Measurements from ENCODE around the gene DEDD2. TPM values are rescaled to one million over a fixed set of nuclear protein-coding genes. Genes with fewer than 3 reads are reported as not detected.
A peak's percentile ranks its signal among the peaks of the same experiment; 100 is the strongest.

Gene DEDD2
- total RNA-seq, 2 experiments from 2014 or later: 31.8 to 36.0 TPM

DNA sequence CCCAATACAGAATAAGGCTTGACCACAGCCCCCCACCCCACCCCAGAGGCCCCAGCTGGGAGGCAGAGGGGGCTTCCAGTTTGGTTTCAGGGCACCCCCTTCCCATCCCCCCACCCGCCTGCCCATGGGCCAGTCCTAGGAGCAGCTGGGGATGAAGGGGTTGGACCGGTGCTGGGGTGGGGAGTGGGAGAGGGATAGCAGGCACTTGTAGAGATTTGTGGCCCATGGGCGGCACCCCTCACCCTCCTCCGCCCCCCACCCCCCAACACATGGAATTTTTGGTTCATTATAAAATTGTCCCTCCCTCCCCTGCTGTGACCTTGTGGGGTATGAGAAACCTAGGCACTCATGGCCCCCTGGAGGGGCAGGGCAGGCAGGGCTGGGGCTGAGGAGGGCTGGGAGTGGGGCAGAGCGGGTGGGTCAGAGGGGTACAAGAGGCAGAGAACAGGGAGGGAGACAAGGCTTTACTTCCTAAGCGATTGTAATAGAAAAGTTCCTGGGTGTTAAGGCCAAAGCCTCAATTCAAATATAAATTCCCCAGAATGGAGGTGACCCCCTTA, 30.2 kb upstream of the DEDD2 start:
- DNase-seq: no peak
- Mint-ChIP-seq H3K27me3 (ENCODE audit: low read depth) (no peaks in the 10 kb centered on the region), H3K4me3 (no peak overlapping the region), H3K9me3 (ENCODE audit: insufficient read depth) (no peaks in the 10 kb centered on the region), H3K36me3 (ENCODE audit: low read depth) (peaks cover 9% of the 10 kb centered on the region), H3K27ac (no peak overlapping the region), H3K4me1 (ENCODE audit: low read depth) (peaks cover 52% of the 10 kb centered on the region)
- ChIA-PET CTCF (interaction anchor here (2.0 to 9.0 kb wide), 2 partner anchors 32 to 115 kb away, joined by 8 to 113 read pairs; partner anchors contain the start of gene POU2F2), POLR2A (no interaction called here)
- ATAC-seq: no peak

DNA sequence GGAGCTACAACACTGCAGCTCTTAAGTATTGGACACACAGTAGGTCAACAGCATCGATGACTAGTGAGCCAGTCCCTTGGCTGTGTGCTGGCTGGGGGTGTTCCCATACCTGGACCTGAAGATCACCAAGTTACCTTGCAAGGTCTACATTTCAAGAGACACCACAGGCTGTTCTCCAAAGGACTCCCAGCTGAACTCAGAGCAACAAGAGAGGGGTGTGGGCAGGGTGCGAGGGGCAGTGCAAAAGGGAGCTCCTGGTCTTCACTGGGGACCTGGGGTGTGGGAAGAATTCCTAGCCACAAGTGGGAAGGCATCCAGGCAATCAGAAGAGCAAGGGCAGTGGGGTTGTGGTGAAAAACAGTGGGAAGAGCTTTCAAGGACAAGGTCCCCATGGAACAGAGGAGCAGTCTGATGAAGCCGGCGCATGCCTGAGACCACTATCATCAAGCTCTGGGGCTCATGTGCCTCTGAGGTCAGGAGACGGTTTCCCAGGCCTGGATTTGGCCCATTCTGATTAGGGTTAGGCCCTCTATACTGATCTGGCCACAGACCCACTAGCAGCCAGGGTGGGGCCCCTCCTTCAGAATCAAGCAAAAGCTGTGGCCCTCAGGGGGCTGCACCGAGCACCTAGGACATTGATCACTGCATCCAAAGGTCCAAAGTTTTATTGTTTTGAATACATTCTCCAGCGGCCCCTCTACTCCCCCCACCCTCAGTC, 29.6 kb upstream of the DEDD2 start:
- Mint-ChIP-seq H3K27me3 (ENCODE audit: low read depth) (no peaks in the 10 kb centered on the region), H3K9me3 (ENCODE audit: insufficient read depth) (no peaks in the 10 kb centered on the region), H3K27ac (peak overlapping the region; percentile 39), H3K4me1 (ENCODE audit: low read depth) (peaks cover 45% of the 10 kb centered on the region), H3K36me3 (ENCODE audit: low read depth) (peaks cover 7% of the 10 kb centered on the region), H3K4me3 (no peak overlapping the region)
- ATAC-seq (no peak), DNase-seq (no peak)
- POLR2A ChIA-PET: interaction anchor here (0.9 to 1.8 kb wide), 2 partner anchors 23 to 30 kb away, joined by 4 to 7 read pairs; partner anchors contain the start of gene DEDD2
- CTCF ChIA-PET: interaction anchor here (0.7 to 9.0 kb wide), 4 partner anchors 23 to 139 kb away, joined by 3 to 113 read pairs (median 6); partner anchors contain the start of gene POU2F2

DNA sequence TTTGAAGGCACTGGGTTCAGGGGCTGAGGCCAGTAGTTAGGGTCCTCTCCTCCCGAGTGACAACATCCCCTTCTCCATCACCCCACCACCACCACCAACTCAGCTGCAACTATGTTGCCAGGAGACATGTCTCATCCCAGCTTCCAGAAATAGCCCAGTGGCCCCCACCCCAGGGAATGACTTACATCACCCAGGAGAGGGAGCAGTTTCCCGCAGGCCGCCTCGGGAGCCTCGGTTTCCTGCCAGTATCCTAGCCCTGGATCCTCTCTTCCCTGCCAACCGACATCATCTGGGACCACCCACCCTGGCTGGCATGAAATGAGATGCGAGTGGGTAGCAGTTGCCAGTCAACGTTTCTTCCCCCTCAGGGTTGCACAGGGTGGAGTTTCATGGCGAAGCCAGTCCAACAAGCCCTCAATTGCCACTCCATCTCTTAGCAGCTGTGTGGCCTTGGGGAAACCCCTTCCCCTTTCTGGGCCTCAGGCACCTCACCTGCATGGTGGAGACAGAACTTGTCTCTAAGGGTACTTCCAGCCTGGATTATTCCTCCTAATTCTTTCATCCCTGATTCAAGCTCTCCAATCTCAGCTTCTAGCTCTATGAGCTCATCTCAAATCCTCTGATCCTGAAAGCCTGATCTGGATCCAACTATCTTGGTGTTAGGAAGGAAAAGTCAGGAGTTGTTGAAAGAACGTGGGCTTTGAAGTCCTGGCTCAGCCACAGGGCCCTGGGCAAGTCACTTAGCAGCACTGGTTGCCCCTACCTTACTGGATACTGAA, 28.9 kb upstream of the DEDD2 start:
- peaks cover 41% of the 10 kb centered on the region for H3K4me1 Mint-ChIP-seq (ENCODE audit: low read depth)
- CTCF ChIA-PET: interaction anchor here (0.7 to 9.0 kb wide), 9 partner anchors 21 to 138 kb away, joined by 3 to 113 read pairs (median 5); partner anchors contain the start of gene POU2F2

DNA sequence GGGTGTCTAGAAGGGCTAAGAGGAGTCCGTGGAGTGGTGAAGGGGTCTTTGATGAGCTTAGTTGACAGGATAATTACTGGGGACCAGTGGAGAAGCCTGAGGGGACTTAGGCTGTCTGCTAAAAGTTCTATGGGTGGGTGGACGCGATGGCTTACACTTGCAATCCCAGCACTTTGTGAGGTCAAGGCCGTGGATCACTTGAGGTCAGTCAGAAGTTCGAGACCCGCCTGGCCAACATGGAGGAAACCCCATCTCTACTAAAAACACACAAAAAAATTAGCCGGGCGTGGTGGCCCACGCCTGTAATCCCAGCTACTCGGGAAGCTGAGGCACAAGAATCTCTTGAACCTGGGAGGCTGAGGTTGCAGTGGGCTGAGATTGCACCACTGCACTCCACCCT, 27.8 kb upstream of the DEDD2 start:
- ChIA-PET POLR2A (interaction anchor here (0.9 to 1.8 kb wide), 3 partner anchors 25 to 46 kb away, joined by 4 to 7 read pairs (median 5); no protein-coding TSS in a partner anchor), CTCF (interaction anchor here (1.0 to 9.0 kb wide), 16 partner anchors 11 to 137 kb away, joined by 3 to 113 read pairs (median 6); partner anchors contain the start of gene POU2F2)
- no peak for ATAC-seq
- H3K36me3 Mint-ChIP-seq (ENCODE audit: low read depth): peaks cover 12% of the 10 kb centered on the region
- H3K9me3 Mint-ChIP-seq (ENCODE audit: insufficient read depth): no peaks in the 10 kb centered on the region
- H3K27ac Mint-ChIP-seq: peak overlapping the region; percentile 96
- peaks cover 42% of the 10 kb centered on the region for H3K4me1 Mint-ChIP-seq (ENCODE audit: low read depth)
- H3K27me3 Mint-ChIP-seq (ENCODE audit: low read depth): no peaks in the 10 kb centered on the region
- peak overlapping the region; percentile 95 for H3K4me3 Mint-ChIP-seq
- DNase-seq: no peak

More for the DNA sequence above, 28.9 kb upstream of the DEDD2 start:
- Mint-ChIP-seq H3K27me3 (ENCODE audit: low read depth) (no peaks in the 10 kb centered on the region), H3K36me3 (ENCODE audit: low read depth) (peaks cover 7% of the 10 kb centered on the region), H3K27ac (peak overlapping the region; percentile 39), H3K9me3 (ENCODE audit: insufficient read depth) (no peaks in the 10 kb centered on the region), H3K4me3 (no peak overlapping the region)
- POLR2A ChIA-PET: interaction anchor here (0.9 to 1.8 kb wide), 2 partner anchors 24 to 29 kb away, joined by 4 to 7 read pairs; partner anchors contain the start of gene DEDD2
- no peak for DNase-seq
- ATAC-seq: no peak

DNA sequence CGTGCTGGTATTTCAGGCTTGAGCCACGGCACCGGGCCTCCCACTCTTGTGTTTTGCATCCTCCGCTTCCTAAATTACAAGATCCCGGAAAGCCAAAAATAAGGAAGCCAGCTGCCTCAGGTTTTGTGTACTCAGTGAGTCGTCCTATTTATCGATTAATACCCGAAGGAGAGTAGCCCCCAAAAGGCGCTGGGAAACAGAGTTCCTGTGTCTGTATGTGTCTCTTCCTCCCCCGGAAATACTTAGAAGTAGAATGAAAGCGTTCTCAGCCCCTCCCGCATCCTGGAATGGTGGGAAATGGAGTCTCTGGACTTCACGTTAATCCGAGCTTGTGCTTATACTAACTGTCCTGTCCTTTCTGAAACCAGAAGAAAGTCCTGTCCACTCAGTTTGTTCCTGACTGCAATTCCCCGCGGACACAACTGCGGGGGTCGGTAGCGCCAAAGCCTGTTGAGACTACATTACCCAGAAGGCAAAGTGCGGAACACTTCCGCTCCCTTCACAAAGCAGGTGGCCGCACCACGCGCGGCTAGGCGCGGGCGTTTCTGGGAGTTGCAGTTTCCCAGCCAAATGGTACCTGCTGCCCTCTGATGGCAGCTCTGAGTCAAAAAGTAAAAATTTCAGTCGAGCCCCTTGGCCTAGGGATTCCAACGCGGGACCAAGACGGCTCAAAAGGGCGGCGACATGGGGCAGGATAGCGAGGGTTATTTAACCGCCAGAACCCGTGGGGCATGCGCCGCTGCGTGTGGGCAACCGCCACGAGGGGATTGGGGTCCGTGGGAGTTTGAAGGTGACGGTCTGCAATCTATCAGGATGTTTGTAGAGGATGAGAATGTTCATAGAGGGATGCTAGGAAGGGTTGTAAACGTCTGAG, 27.1 kb upstream of the DEDD2 start:
- DNase-seq (peak; percentile 96), ATAC-seq (peak; percentile 47)
- POLR2A ChIA-PET: interaction anchor here (0.9 to 2.0 kb wide), 3 partner anchors 35 to 45 kb away, joined by 4 to 13 read pairs (median 5); no protein-coding TSS in a partner anchor
- Mint-ChIP-seq H3K4me3 (peak overlapping the region; percentile 95), H3K27ac (peak overlapping the region; percentile 96), H3K9me3 (ENCODE audit: insufficient read depth) (no peaks in the 10 kb centered on the region), H3K36me3 (ENCODE audit: low read depth) (peaks cover 15% of the 10 kb centered on the region), H3K4me1 (ENCODE audit: low read depth) (peaks cover 48% of the 10 kb centered on the region), H3K27me3 (ENCODE audit: low read depth) (no peaks in the 10 kb centered on the region)
- CTCF ChIA-PET: interaction anchor here (0.6 to 9.0 kb wide), 19 partner anchors 11 to 136 kb away, joined by 3 to 113 read pairs (median 4); partner anchors contain the start of gene POU2F2

DNA sequence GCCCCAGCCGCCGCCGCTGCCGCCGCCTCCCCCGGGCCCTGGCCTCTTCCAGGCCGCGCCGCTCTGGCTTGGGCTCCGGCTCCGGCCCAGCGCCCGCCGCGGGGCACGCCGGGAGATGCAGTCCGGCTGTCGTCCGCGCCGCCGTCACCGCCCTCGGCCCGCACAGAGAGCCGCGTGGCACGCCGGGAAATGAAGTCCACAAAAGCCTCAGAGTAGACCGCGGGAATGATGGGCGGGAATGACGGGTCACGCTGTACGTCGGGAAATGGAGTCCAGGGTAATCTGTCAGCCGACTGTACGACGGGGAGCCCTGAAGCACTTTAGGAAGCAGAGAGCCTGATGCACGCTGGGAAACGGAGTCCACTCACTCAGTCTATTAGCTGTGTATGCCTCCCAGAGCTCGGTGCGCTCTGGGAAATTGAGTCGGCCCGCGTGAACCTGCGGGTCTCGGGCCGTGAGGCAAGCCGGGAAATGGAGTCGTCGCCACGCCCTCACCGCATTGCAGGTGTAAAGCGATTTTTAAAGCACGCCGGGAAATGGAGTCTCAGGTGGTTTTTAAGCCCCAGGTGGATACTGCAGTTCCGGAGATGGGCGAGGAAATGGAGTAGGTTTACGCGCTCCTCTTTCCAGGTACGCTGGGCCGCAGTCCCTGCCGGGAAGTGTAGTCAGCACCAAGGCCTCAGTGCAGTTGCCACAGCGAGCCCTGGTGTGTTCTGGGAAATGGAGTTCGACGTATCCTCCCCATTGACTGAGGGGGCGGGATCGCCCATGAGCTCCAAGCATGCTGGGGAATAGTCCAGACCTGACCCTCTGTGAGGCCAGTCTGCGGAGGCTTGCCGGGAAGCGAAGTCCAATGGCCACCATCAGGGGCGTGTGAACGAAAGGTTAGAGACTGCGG, 25.3 kb upstream of the DEDD2 start, which contains the start of gene GSK3A:
TSS of gene GSK3A (minus strand) at position 91 of the 898 bp plus-strand sequence. CDS start 137 bp downstream, outside the sequence.
- peak within 1 kb of the TSS; percentile 96 for H3K27ac Mint-ChIP-seq
- no peaks in the 10 kb centered on the region for H3K27me3 Mint-ChIP-seq (ENCODE audit: low read depth)
- peaks cover 18% of the 10 kb centered on the region for H3K36me3 Mint-ChIP-seq (ENCODE audit: low read depth)
- peak within 1 kb of the TSS; percentile 95 for H3K4me3 Mint-ChIP-seq
- peaks cover 54% of the 10 kb centered on the region for H3K4me1 Mint-ChIP-seq (ENCODE audit: low read depth)
- H3K9me3 Mint-ChIP-seq (ENCODE audit: insufficient read depth): no peaks in the 10 kb centered on the region
- ChIA-PET CTCF (interaction anchor here (0.6 to 9.0 kb wide), 20 partner anchors 9 to 159 kb away, joined by 3 to 113 read pairs (median 4); partner anchors contain the start of genes DEDD2, PAFAH1B3, POU2F2 and PRR19), POLR2A (interaction anchor here (0.8 to 2.4 kb wide), 8 partner anchors 9 to 57 kb away, joined by 3 to 15 read pairs (median 4); no protein-coding TSS in a partner anchor)
- DNase-seq: peak; percentile 97
- peak; percentile 81 for ATAC-seq

DNA sequence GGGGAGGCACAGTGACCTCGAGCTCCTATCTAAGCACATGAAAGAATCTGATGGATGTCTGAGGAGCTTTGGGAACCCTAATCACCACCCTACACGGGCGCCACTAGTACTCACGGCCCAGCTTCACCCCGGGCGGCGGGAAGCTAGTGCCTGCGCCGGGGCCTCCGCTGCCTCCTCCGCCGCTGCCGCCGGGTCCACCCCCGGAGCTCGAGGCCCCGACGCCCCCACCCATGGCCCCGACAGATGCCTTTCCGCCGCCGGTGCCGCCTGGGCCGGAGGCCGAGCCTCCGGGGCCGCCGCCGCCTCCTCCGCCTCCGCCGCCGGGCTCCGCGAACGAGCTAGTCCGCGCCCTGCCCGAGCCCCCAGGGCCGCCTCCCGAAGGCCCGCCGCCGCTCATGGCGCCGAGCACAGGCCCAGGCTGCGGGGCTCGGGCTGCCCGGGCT, 24.6 kb upstream of the DEDD2 start:
- peaks cover 18% of the 10 kb centered on the region for H3K36me3 Mint-ChIP-seq (ENCODE audit: low read depth)
- H3K4me1 Mint-ChIP-seq (ENCODE audit: low read depth): peaks cover 54% of the 10 kb centered on the region
- ChIA-PET POLR2A (interaction anchor here (0.9 to 2.4 kb wide), 4 partner anchors 9 to 43 kb away, joined by 3 to 15 read pairs (median 6); no protein-coding TSS in a partner anchor), CTCF (interaction anchor here (0.9 to 9.0 kb wide), 15 partner anchors 9 to 134 kb away, joined by 3 to 113 read pairs (median 7); partner anchors contain the start of genes PAFAH1B3, POU2F2 and PRR19)
- H3K27ac Mint-ChIP-seq: peak overlapping the region; percentile 83
- ATAC-seq: no peak
- no peaks in the 10 kb centered on the region for H3K9me3 Mint-ChIP-seq (ENCODE audit: insufficient read depth)
- DNase-seq: no peak
- H3K27me3 Mint-ChIP-seq (ENCODE audit: low read depth): no peaks in the 10 kb centered on the region
- peak overlapping the region; percentile 90 for H3K4me3 Mint-ChIP-seq

DNA sequence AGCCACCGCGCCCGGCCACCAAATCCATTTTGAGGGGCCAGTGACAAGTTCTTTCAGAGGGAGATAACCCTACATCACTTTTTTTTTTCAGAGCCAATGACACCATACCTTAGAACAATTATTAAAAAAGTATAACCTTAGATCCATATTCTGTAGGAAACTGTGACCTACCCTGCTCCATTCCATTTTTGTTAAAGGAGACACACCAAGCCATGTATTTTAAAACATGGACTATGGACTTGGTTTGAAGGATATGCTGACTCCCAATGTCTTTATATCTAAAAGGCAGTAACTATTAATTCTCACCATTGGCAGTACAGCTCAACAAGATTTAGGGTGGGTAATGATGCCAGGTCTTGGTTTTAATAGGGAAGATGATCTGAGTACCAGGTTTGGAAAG, 23.8 kb upstream of the DEDD2 start:
- H3K4me1 Mint-ChIP-seq (ENCODE audit: low read depth): peaks cover 51% of the 10 kb centered on the region
- no peaks in the 10 kb centered on the region for H3K27me3 Mint-ChIP-seq (ENCODE audit: low read depth)
- H3K4me3 Mint-ChIP-seq: peak overlapping the region; percentile 90
- ATAC-seq (no peak), DNase-seq (no peak)
- POLR2A ChIA-PET: interaction anchor here (0.5 to 1.0 kb wide), 4 partner anchors 23 to 216 kb away, joined by 3 to 4 read pairs (median 3); partner anchors contain the start of gene DEDD2
- no peaks in the 10 kb centered on the region for H3K9me3 Mint-ChIP-seq (ENCODE audit: insufficient read depth)
- H3K36me3 Mint-ChIP-seq (ENCODE audit: low read depth): peaks cover 26% of the 10 kb centered on the region
- CTCF ChIA-PET: interaction anchor here (1.1 to 9.0 kb wide), 7 partner anchors 10 to 132 kb away, joined by 3 to 113 read pairs (median 11); partner anchors contain the start of genes POU2F2 and ZNF526
- H3K27ac Mint-ChIP-seq: peak overlapping the region; percentile 83

DNA sequence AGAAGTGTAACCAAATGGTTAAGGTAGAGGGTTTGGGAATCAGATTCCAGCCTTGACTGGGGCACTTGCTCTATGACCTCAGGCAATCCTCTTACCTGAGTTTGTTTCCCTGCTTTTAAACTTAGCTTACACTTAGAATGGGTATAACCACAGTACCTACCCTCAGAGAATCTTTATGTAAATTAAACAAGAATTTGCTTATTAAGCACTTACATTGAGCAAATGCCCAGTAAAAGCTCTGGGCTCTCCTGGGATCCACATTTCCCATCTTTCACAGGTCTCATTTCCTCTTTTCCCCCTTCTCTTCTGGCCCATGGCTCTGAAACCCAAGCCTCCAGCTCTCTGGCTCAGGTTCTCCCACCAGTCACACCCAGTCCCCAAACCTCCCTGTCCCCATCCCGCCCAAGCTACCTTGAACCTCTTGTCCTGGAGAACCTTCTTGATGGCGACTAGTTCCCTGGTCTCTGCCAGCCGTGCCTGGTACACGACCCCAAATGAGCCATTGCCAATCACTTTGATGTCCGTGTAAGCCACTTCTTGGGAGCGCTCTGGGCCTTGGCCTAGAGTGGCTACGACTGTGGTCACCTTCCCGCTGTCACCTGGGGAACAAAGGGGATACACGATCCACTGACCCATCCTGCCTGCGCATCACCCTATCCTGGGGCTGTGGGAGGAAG, 22.2 kb upstream of the DEDD2 start:
- Mint-ChIP-seq H3K27me3 (ENCODE audit: low read depth) (no peaks in the 10 kb centered on the region), H3K27ac (peak overlapping the region; percentile 27), H3K4me1 (ENCODE audit: low read depth) (peaks cover 39% of the 10 kb centered on the region), H3K36me3 (ENCODE audit: low read depth) (peaks cover 40% of the 10 kb centered on the region), H3K4me3 (no peak overlapping the region), H3K9me3 (ENCODE audit: insufficient read depth) (no peaks in the 10 kb centered on the region)
- DNase-seq: no peak
- no peak for ATAC-seq
- POLR2A ChIA-PET: interaction anchor here (1.0 to 2.1 kb wide), 2 partner anchors 12 to 19 kb away, joined by 3 to 6 read pairs; partner anchors contain the start of gene ZNF526
- CTCF ChIA-PET: interaction anchor here (0.6 to 6.6 kb wide), 5 partner anchors 9 to 131 kb away, joined by 3 to 30 read pairs (median 6); partner anchors contain the start of genes POU2F2 and ZNF526

Data from activated CD8-positive, alpha-beta T cell treated with anti-CD3 and anti-CD28 coated beads, Interleukin-2, amount 10 ng/mL, durations not matched to agents 7 days and 5 days (primary cell).